HCT116 (cell line): ENCODE measurements around the gene NLRC5. TPM values are rescaled to one million over a fixed set of nuclear protein-coding genes. Genes with fewer than 3 reads are reported as not detected.
A peak's percentile ranks its signal among the peaks of the same experiment; 100 is the strongest.

Experiments
- ATAC-seq: fragments of 200-7000 bp; cut with Tn5 transposase; 2 replicates; pipeline ENCODE4 v1.9.1; 2020; ENCODE audit warnings: mild to moderate bottlenecking, moderate library complexity
- BruUV-seq: library from RNA; stranded (reverse); fragments of 400-500 nt; replicated peaks from 2 replicates; lab custom pipeline; 2021; lab: Mats Ljungman, UMichigan
- CTCF ChIA-PET: fragments of 300-600 bp; sonication (Branson Sonifier 250); formaldehyde crosslinking; loops from one replicate; lab custom pipeline; 2021; ENCODE audit warnings: antibody characterized with exemption; lab: Charles Lee
- POLR2A ChIA-PET: fragments of 300-600, 350-600 bp; sonication (Branson Sonifier 250); formaldehyde crosslinking; loops from one replicate; lab custom pipeline; 2021; ENCODE audit warnings: antibody characterized with exemption; lab: Charles Lee
- RAD21 ChIA-PET, 2 experiments: fragments of 300-600 bp; sonication (Branson Sonifier 250); formaldehyde crosslinking; loops; one replicate each; lab custom pipeline; 2023; ENCODE audit warnings: low total read pairs in 2 of 2; ENCODE audit not compliant: uncharacterized antibody in 2 of 2, unreplicated experiment in 2 of 2, low non-redundant PET in 1 of 2; lab: Charles Lee
- DNase-seq: peaks from one replicate; pipeline ENCODE4 v3.0.0-alpha.2; 2010; ENCODE audit warnings: low read depth, low spot score
- H2AFZ ChIP-seq: fragments of 200-600 bp; shearing (Covaris generic), sonication (generic); 2 replicates; pipeline ENCODE4 v1.6.1; 2017; ENCODE audit warnings: low read depth, mixed run types, mixed read lengths, antibody characterized with exemption, low read length; ENCODE audit not compliant: poor library complexity, severe bottlenecking
- H3K27ac ChIP-seq: 2 replicates; pipeline ENCODE4 v1.5.1; 2012; ENCODE audit warnings: low read depth, low read length
- H3K27me3 ChIP-seq: fragments of 200-600 bp; sonication (generic); 2 replicates; pipeline ENCODE4 v1.6.1; 2016; ENCODE audit warnings: mixed run types, low read length, mixed read lengths; ENCODE audit not compliant: insufficient read depth
- H3K36me3 ChIP-seq, 2 experiments: fragments of 200-500 bp in 1 of 2; fragments of 200-600 bp in 1 of 2; sonication (Bioruptor generic) in 1 of 2; sonication (generic) in 1 of 2; 2 replicates each; pipeline versions ENCODE4 v1.5.1 to v1.6.1; 2014 to 2016; ENCODE audit warnings: low read length in 2 of 2, inconsistent platforms in 1 of 2, mixed read lengths in 1 of 2, mixed run types in 1 of 2; ENCODE audit not compliant: insufficient read depth in 2 of 2, control insufficient read depth in 1 of 2
- H3K4me1 ChIP-seq, 2 experiments: fragments of 200-600 bp in 1 of 2; sonication (generic) in 1 of 2; 2 replicates each; pipeline versions ENCODE4 v1.5.1 to v1.6.1; 2012 to 2017; ENCODE audit warnings: low read length in 2 of 2, inconsistent platforms in 1 of 2, mild to moderate bottlenecking in 1 of 2, mixed read lengths in 1 of 2, mixed run types in 1 of 2, moderate library complexity in 1 of 2; ENCODE audit not compliant: insufficient read depth in 2 of 2, control insufficient read depth in 1 of 2
- H3K4me2 ChIP-seq: fragments of 200-600 bp; sonication (generic); 2 replicates; pipeline ENCODE4 v1.6.1; 2017; ENCODE audit warnings: mixed run types, low read length, mixed read lengths
- H3K4me3 ChIP-seq, 2 experiments: fragments of 200-600 bp in 1 of 2; sonication (generic) in 1 of 2; replicated peaks in 1 of 2; 2 replicates each; pipeline ENCODE4 v1.5.1; 2011 to 2016; ENCODE audit warnings: low read length in 2 of 2, control low read depth in 1 of 2, low read depth in 1 of 2, mild to moderate bottlenecking in 1 of 2, mixed read lengths in 1 of 2, mixed run types in 1 of 2
- H3K79me2 ChIP-seq: fragments of 200-600 bp; sonication (generic); 2 replicates; pipeline ENCODE4 v1.6.1; 2017; ENCODE audit warnings: mild to moderate bottlenecking, mixed run types, low read length, moderate library complexity, mixed read lengths; ENCODE audit not compliant: insufficient read depth
- H3K9ac ChIP-seq: fragments of 200-600 bp; sonication (generic); 2 replicates; pipeline ENCODE4 v1.6.1; 2016; ENCODE audit warnings: low read length, mixed read lengths
- H3K9me2 ChIP-seq: fragments of 200-600 bp; sonication (generic), shearing (Covaris generic); 2 replicates; pipeline ENCODE4 v1.6.1; 2017; ENCODE audit warnings: mixed run types, mild to moderate bottlenecking, moderate library complexity; ENCODE audit not compliant: insufficient read depth
- H3K9me3 ChIP-seq, 2 experiments: fragments of 200-500 bp in 1 of 2; fragments of 200-600 bp in 1 of 2; sonication (Bioruptor generic) in 1 of 2; sonication (generic) in 1 of 2; 2 replicates each; pipeline ENCODE4 v1.6.1; 2014 to 2017; ENCODE audit warnings: low read length in 2 of 2, mixed read lengths in 2 of 2, inconsistent platforms in 1 of 2, low read depth in 1 of 2, mild to moderate bottlenecking in 1 of 2, mixed run types in 1 of 2, moderate library complexity in 1 of 2; ENCODE audit not compliant: control insufficient read depth in 1 of 2, insufficient read depth in 1 of 2
- H4K20me1 ChIP-seq: fragments of 200-600 bp; sonication (generic), shearing (Covaris generic); 2 replicates; pipeline ENCODE4 v1.6.1; 2017; ENCODE audit warnings: mixed run types, mild to moderate bottlenecking, moderate library complexity; ENCODE audit not compliant: insufficient read depth
- RAD21 ChIP-seq: IDR thresholded peaks from 2 replicates; pipeline ENCODE4 v1.6.1; 2012; ENCODE audit warnings: low read depth, mild to moderate bottlenecking
- SRF ChIP-seq: IDR thresholded peaks from 2 replicates; pipeline ENCODE4 v1.6.1; 2012; ENCODE audit warnings: low read depth
- ZNF274 ChIP-seq: fragments of 200-500 bp; sonication (Bioruptor generic); IDR thresholded peaks from 2 replicates; pipeline ENCODE4 v1.6.1; 2014; ENCODE audit warnings: mild to moderate bottlenecking, low read depth, low read length, inconsistent platforms
- intact Hi-C: fragments of 100-400 bp; cut with micrococcal nuclease; formaldehyde crosslinking; loops from 2 replicates; pipeline ENCODE4 v1.10.0; 2022
- total RNA-seq: library from RNA; stranded (reverse); gene quantifications from one replicate; pipeline ENCODE4 v1.2.1, GENCODE V29; 2021; ENCODE audit not compliant: unreplicated experiment
- TF ChIP-seq, protein P1 (sequence below), 3 experiments: fragments of 200-600 bp in 1 of 3; sonication (generic) in 1 of 3; IDR thresholded peaks in 2 of 3; conservative IDR thresholded peaks in 1 of 3; 2 replicates each; pipeline ENCODE4 v1.5.1; 2012 to 2017; ENCODE audit warnings: low read depth in 2 of 3, low read length in 2 of 3, antibody characterized with exemption in 1 of 3, borderline replicate concordance in 1 of 3, control low read depth in 1 of 3, mild to moderate bottlenecking in 1 of 3, mixed read lengths in 1 of 3, mixed run types in 1 of 3, moderate library complexity in 1 of 3; ENCODE audit not compliant: insufficient read depth in 1 of 3

Gene NLRC5
- total RNA-seq, 1 experiment from 2014 or later, result 10.4 TPM

DNA sequence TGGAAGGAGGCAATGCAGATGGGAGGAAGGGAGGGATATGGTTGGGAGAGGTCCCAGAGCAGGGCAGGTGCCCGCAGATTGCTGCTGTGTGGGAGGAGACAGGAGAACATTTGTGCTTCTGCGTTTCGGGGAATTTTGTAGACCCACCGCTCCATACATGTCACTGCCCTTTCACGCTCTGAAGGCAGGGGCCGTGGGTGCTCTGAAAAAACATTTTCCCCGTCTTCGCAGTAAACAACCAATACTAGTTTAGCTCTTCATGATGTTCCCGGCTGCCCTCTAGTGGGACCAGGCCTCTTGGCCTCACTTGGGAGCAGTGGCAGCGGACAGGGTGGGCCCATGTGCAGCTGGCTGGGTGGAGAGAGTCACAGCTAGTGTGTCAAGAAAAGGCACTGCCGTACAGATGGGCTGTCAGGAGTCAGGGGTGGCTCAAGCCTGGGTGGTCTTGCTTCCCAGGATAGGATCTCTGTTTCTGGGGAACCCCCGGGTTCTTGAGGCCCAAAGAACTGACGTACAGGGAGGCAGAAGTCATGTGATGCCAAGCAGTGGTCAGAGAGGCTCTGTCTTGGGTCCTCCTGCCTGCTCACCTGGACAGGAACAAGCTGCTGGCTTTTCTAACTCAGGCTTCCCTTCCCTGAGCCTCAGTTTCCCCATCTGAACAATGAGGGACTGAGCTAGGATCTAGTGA lies 56.5 kb downstream of the NLRC5 start:
- ChIA-PET RAD21 (interaction anchor here (1.1 kb wide), 2 partner anchors 81 kb away, joined by 8 to 11 read pairs; no protein-coding TSS in a partner anchor), POLR2A (no interaction called here), CTCF (interaction anchor here (0.6 to 1.9 kb wide), 9 partner anchors 9 to 252 kb away, joined by 3 to 26 read pairs (median 3); no protein-coding TSS in a partner anchor)
- DNase-seq (peak; percentile 21), ATAC-seq (peak; percentile 97)
- Histone ChIP-seq H3K9me3 (no peaks in the 10 kb centered on the region), H3K9ac (no peak overlapping the region), H3K9me2 (no peaks in the 10 kb centered on the region), H4K20me1 (no peaks in the 10 kb centered on the region), H3K27me3 (no peaks in the 10 kb centered on the region), H3K4me3 (no peak overlapping the region), H3K36me3 (no peaks in the 10 kb centered on the region), H2AFZ (no peak overlapping the region), H3K79me2 (no peaks in the 10 kb centered on the region), H3K4me2 (no peak overlapping the region), H3K4me1 (peaks cover 3 to 6% of the 10 kb centered on the region in 2 experiments; a peak in 2 of 4 replicates), H3K27ac (no peak overlapping the region)
- TF ChIP-seq, protein P1, sequence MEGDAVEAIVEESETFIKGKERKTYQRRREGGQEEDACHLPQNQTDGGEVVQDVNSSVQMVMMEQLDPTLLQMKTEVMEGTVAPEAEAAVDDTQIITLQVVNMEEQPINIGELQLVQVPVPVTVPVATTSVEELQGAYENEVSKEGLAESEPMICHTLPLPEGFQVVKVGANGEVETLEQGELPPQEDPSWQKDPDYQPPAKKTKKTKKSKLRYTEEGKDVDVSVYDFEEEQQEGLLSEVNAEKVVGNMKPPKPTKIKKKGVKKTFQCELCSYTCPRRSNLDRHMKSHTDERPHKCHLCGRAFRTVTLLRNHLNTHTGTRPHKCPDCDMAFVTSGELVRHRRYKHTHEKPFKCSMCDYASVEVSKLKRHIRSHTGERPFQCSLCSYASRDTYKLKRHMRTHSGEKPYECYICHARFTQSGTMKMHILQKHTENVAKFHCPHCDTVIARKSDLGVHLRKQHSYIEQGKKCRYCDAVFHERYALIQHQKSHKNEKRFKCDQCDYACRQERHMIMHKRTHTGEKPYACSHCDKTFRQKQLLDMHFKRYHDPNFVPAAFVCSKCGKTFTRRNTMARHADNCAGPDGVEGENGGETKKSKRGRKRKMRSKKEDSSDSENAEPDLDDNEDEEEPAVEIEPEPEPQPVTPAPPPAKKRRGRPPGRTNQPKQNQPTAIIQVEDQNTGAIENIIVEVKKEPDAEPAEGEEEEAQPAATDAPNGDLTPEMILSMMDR (IDR thresholded peaks at IDR 0.05 in 2 of 3, conservative IDR thresholded peaks at IDR 0.05 in 1 of 3; ENCODE audit: borderline replicate concordance in 1 of 3, insufficient read depth in 1 of 3, low read depth in 2 of 3, low read length in 2 of 3), result peak; percentile 54 to 94 (median 64)
- TF ChIP-seq ZNF274, result no peak
- peak; percentile 72 for TF ChIP-seq RAD21
- no TSS peak for BruUV-seq
- intact Hi-C loops, result loop anchor here (1.0 to 5.0 kb wide), 2 partner anchors 82 to 469 kb away; no protein-coding TSS in a partner anchor

DNA sequence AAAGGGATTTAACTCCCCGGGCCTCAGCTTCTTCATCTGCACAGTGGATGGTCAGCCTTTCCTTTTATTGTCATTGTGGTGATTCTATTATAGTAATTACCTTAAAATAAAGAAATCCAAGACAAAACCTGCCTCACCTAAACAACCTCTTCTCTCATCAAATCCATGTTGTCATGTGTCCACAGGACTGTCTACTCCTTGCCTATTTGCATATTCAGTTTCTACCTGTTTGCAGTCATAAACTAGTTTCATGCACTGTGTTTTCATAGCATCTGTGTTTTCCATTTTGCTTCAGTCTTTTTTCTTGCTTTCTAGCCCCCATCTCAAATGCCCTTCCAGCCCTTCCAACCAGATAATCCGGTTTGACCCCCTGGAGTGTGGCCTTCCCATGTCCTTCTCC lies 58.7 kb downstream of the NLRC5 start:
- Histone ChIP-seq H3K4me3 (no peak overlapping the region), H3K79me2 (no peaks in the 10 kb centered on the region), H3K27ac (no peak overlapping the region), H3K36me3 (no peaks in the 10 kb centered on the region), H3K4me1 (peaks cover 3 to 11% of the 10 kb centered on the region in 2 experiments; a peak in 3 of 4 replicates), H4K20me1 (no peaks in the 10 kb centered on the region), H3K27me3 (no peaks in the 10 kb centered on the region), H2AFZ (no peak overlapping the region), H3K4me2 (no peak overlapping the region), H3K9ac (no peak overlapping the region), H3K9me3 (no peaks in the 10 kb centered on the region), H3K9me2 (no peaks in the 10 kb centered on the region)
- ChIA-PET RAD21 (no interaction called here), CTCF (no interaction called here), POLR2A (no interaction called here)
- ATAC-seq, result no peak
- no peak for TF ChIP-seq SRF
- no peak for DNase-seq
- no TSS peak for BruUV-seq
- intact Hi-C loops, result loop anchor here (5.0 kb wide), 1 partner anchor 471 kb away; no protein-coding TSS in a partner anchor
